Kidney glomerular epithelial cell (primary cell): Measurements from ENCODE around the gene ASAH2B.
"Not testable (repeated sequence)": the region's sequence is repeated elsewhere in the genome, so short reads cannot be mapped to it uniquely, and the experiment has no call there.

ENCODE experiments used
- DNase-seq: peaks from one replicate; lab custom pipeline; 2025; lab: John Stamatoyannopoulos, UW

Gene ASAH2B

DNA sequence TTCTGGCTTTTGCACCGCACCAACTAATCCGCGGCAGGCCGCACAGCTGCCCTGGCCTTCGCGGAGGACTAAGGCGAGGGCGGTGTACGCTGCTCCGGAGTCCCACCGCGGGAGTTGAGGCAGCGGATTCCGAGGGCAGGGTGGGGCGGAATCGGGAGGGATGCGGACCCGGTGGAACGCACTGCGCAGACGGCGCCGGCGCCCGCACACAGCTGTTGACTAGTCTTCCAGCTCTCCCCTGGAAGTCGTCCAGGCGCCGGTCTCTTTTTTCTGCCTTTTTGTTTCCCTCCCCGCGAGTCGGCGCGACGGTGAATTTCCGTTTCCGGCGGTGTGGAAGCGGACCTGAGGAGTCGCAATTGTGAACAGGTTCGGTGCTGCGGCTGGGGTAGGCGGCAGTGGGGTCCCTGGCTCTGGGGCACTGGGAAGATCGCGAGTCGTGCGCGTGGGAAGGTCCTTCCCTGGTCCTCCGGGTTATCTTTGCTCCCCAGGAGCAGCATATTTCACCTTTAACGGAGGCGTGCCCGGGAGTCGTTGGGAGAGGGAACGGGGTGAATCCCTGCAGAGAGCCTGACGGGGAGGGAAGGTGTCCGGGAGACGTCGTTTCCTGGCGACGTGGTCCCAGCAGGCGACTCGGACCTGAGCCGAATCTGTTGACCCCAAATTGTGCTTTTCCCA, at the start of gene ASAH2B:
TSS of gene ASAH2B (plus strand) at position 319 of the 675 bp plus-strand sequence. CDS start 5,195 bp downstream, outside the sequence.
- peak; percentile 61 for DNase-seq

- DNase-seq, result not testable (repeated sequence)
These were observed 41.9 kb upstream of the ASAH2B start for GRCh38 chr10:50697819-50698218.

- DNase-seq, result not testable (repeated sequence)
These were observed 37.8 kb upstream of the ASAH2B start for GRCh38 chr10:50701947-50702346.

DNA sequence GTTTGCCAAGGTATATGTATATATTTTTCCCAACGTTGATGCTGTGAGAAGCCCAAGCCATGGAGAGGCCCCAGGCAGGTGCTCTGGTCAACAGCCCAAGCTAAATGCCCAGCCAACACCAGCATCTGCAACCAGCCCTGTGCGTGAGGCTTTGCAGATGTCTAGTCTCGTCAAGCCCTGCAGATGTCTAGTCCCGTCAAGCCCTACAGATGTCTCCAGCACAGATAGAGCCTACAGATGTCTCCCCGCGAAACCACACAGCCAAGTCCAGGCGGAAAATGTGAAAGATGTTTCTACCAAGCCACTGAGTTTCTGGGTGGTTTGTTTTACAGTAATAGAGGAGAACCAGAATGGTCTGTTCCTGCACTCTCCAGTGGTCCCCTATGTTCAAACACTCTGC, 36.7 kb upstream of the ASAH2B start:
- not testable (repeated sequence) for DNase-seq

DNA sequence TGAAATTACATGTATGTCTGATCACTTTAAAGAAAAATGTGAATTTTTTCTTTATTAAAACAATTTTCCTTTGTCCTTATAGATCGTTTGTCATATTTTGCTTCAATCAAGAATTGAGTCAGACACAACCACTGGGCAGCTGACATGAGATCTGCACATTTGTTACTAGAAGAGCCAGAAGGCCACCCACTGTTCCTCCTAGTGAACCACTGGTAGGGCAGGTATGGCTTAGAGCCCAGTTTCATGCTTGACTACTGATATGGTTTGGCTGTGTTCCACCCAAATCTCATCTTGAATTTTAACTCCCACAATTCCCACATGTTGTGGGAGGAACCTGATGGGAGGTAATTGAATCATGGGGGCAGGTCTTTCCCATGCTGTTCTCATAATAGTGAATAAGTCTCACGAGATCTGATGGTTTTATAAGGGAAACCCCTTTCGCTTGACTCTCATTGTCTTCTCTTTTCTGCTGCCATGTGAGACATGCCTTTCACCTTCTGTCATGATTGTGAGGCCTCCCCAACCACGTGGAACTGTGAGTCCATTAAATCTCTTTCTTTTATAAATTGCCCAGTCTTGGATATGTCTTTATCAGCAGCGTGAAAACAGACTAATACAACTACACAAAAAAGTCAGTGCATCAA, 35.2 kb upstream of the ASAH2B start:
- DNase-seq, result peak; percentile 44

GRCh38 chr10:50706006-50706405, 33.7 kb upstream of the ASAH2B start:
- not testable (repeated sequence) for DNase-seq

GRCh38 chr10:50710241-50710640, 29.5 kb upstream of the ASAH2B start:
- DNase-seq, result not testable (repeated sequence)

GRCh38 chr10:50723812-50724211, 15.9 kb upstream of the ASAH2B start:
- DNase-seq, result not testable (repeated sequence)

- not testable (repeated sequence) for DNase-seq
These were observed 11.6 kb upstream of the ASAH2B start for GRCh38 chr10:50728112-50728511.

DNA sequence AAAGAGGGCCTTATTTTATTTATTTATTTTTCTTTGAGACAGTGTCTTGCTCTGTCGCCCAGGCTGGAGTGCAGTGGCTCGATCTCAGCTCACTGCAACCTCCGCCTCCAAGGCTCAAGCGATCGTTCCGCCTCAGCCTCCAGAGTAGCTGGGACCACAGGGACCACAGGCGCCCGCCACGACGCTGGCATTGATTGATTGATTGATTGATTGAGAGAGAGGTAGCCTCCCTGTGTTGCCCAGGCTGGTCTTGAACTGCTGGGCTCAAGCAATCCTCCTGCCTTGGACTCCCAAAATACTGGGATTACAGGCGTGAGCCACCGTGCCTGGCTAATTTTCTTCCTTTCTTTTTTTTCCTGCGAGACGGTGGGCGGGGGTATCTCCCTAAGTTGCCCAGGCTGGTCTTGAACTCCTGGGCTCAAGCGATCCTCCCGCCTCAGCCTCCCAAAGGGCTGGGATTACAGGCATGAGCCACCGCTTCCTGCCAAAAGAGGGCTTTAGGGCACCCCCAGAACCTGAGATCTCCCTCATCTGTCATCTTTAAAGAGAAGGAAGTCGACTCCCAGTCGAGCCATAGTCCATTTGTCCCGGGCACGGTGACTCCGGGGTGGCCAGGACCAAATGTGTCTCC, 634 bp upstream of the ASAH2B start:
- not testable (repeated sequence) for DNase-seq

DNA sequence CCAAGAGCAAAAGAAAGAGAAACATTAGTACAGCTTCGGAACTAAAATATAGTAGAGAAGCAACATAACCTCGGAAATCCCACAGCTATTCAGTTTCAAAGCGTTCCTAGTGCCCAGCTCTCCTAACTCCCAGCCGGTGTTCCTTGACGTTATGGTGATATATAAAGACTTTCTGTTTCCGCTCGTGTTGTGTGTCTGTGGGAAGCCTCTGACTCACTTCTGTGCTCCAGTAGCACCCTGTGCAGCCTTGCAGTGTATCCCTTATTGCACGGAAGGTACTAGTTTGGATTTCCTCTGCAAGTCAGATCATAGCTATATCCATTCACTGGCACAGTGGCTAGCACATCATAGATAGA, 535 bp downstream of the ASAH2B start:
- peak; percentile 74 for DNase-seq

- DNase-seq, result not testable (repeated sequence)
These were observed 3.1 kb downstream of the ASAH2B start for GRCh38 chr10:50742820-50743219.

GRCh38 chr10:50766774-50767513, 27.2 kb downstream of the ASAH2B start:
- peak; percentile 1 for DNase-seq

DNA sequence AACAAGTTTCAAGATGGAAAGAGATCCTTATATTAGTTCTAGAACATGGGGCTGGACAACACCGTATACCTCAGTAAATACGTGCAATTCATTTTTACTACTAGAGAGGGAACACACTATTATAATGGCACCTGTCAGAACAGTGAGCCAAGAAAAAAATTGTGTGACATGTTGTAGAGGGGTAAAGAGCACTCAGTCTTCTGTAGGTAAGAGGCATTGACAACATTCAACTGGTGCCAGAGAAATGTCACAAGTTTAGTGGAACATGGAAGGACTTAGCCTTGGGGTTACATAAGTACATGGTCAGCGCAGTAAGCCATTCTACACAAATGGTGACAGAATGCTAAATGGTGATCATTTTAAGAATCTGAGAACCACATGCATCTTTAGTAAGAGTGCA, 32.3 kb downstream of the ASAH2B start:
- not testable (repeated sequence) for DNase-seq

DNA sequence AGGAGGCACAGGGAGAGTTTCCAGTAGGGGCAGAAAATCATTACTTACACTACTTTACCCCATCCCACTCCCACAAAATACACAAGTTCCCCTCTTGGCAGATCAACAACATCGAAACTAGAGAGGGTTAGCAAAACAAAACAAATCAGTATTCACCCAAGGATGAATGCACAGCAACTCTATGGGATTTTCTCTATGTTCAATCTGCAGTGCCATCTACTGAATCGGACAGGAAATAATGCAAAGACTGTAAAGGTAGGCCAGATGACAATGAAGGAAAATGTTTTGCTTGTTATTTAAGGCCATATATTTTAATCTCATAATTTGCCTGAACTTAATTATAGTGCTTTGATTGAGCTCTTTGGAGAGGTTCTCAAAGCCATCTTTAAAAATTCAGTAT, 35.1 kb downstream of the ASAH2B start:
- not testable (repeated sequence) for DNase-seq

- DNase-seq, result not testable (repeated sequence)
These were observed 40.3 kb downstream of the ASAH2B start for GRCh38 chr10:50780036-50780435.

- not testable (repeated sequence) for DNase-seq
These were observed 42.3 kb downstream of the ASAH2B start for GRCh38 chr10:50782017-50782416.

- not testable (repeated sequence) for DNase-seq
These were observed 48.2 kb downstream of the ASAH2B start for GRCh38 chr10:50787962-50788361.

DNA sequence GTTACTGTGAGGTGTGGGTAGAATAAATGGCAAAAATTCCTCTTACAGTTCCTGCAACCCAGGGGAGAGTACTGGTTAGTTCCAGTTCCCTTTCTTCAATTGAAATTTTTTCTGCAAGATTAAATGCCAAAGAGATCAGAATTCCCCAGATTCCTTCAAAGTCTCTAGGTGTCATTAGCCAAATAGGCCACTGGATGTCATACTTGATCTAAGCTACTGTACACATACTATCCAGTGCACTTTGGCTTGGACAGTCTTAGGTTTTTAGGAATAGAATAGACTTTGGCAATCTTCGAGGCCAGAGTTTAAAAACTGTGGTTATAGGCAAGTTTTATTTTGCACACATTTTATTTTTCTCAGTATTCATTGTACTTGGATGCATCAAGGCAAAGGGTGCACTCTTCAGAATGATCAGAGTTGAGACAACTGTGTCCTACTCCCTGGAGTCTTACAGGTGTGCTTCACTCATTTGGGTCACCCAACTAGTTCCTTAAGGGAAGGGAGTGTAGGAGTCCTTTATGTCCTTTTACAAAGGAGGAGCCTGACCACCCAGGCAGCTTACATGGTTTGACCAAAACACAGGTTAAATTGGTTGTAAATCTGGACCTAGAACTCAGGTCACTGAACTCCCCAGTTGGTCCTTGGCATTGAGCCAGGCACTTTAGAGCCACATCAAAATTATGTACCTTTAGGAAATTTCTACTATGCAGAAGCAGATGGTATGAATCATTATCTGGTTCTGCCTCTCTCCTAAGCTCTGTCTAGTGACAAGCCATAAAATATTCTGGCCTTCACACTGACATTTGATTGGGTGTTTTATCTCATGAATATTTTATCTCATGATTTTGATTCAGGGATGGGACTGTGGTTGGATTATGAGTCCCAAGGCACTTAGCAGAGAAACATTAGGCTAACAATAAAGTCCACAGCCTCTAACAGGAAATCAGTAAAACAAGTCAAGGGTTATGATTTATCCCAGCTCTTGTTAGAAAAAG, 49.5 kb downstream of the ASAH2B start:
- peak; percentile 5 for DNase-seq

GRCh38 chr10:50794490-50794889, 54.8 kb downstream of the ASAH2B start:
- no peak for DNase-seq

GRCh38 chr10:50796693-50797092, 57.0 kb downstream of the ASAH2B start:
- no peak for DNase-seq
